NCI-H748 (cell line): ENCODE results near the gene BLVRB.
"Not testable (repeated sequence)": the region's sequence is repeated elsewhere in the genome, so short reads cannot be mapped to it uniquely, and the experiment has no call there.

Source experiments
- DNase-seq: peaks from one replicate; lab custom pipeline; 2025; ENCODE audit not compliant: unreplicated experiment; lab: John Stamatoyannopoulos, UW

BLVRB gene

DNA sequence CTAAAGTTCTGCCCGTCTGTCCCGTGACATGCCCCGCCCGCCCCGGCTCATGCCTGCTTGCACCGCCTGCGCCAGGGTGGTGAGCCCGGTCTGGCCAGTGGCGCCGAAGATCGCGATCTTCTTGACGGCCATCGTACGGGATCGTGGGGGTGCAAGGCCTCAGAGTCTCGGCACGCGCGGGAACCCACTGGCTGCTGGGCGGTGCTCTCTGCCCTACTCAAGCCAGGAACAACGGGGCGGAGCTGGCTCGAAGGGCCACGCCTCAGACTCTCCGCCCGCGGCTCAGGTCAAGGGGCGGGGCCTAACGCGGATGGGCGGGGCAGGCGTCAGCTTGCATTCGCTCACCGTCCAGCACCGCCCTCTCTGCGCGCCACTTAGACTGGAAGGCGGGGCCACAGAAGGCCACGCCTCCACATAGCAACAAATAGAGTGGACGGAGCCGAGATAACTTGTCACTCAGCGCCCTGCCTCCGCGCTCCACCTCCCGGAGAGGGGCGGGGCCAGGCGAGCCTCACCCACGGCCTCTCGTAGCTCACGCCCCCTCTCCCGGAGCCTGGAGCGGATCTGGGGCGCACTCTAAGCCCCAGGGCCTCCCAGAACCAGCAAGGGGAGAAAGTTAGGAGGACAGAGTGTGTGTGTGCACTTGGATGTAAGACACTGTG is at the start of gene BLVRB:
Gene BLVRB (minus strand): TSS at position 189 of the 662 bp plus-strand sequence. CDS start 57 bp downstream, at position 132.
- DNase-seq = peak; percentile 98

- DNase-seq = no peak
Observed at GRCh38 chr19:40513741-40514315, 48.3 kb upstream of the BLVRB start.

- DNase-seq = no peak
Observed at GRCh38 chr19:40513345-40513678, 47.8 kb upstream of the BLVRB start.

DNA sequence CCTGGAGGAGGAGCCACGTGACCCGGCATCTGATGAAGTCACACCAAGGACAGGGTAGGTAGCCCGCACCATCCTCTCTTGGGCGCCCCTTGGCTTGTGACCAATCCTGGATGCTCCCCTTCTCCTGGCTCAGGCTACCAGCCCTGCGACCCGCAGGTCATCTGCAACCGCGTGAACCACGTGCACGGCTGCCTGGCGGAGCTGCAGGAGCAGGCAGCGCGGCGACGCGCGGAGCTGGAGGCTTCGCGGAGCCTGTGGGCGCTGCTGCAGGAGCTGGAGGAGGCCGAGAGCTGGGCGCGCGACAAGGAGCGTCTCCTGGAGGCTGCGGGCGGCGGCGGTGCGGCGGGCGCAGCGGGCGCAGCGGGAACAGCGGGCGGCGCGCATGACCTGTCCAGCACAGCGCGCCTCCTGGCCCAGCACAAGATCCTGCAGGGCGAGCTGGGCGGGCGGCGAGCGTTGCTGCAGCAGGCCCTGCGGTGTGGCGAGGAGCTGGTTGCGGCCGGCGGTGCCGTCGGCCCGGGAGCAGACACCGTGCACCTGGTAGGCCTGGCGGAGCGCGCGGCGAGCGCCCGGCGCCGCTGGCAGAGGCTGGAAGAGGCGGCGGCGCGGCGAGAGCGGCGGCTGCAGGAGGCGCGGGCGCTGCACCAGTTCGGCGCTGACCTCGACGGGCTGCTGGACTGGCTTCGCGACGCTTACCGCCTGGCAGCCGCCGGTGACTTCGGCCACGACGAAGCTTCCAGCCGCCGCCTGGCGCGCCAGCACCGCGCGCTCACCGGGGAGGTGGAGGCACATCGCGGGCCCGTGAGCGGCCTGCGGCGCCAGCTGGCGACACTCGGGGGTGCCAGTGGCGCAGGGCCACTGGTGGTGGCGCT is 47.2 kb upstream of the BLVRB start:
- DNase-seq = no peak

DNA sequence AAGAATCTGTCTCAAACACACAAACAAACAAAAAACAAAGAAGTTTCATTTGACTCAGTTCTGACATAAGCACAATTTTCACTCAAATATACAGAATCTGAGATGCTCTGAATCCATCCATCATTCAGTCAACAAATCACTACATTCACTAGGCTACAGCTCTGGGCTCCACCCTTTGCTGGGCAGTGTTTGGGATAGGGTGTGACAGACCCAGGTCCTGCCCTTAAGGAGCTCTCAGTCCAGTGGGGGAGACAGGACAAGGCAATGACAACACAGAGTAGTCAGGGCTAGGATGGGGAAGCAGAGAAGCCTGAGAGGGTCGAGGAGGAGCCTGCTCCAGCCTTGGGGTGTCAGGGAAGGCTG is 46.5 kb upstream of the BLVRB start:
- no peak for DNase-seq

- no peak for DNase-seq
Observed at GRCh38 chr19:40511487-40511886, 45.9 kb upstream of the BLVRB start.

DNA sequence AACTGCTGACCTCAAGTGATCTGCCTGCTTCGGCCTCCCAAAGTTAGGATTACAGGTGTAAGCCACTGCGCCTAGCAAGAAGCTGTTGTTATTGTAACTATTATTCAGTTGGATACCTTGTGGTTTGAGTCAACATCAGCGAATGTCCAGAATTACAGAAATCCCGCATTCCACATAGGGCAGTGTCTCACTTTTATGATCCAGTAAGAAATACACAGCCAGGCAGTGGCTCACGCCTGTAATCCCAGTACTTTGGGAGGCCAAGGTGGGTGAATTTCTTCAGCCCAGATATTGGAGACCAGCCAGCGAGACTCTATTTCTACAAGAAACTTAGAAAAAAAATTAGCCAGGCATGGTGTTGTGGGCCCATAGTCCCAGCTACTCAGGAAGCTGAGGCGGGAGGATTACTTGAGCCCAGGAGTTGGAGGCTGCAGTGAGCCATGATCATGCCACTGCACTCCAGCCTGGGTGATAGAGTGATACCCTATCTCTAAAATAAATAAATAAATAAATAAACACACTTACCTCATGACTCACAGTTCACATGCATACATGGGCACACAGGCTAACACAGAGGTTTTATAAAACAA is 45.1 kb upstream of the BLVRB start:
- no peak for DNase-seq

DNA sequence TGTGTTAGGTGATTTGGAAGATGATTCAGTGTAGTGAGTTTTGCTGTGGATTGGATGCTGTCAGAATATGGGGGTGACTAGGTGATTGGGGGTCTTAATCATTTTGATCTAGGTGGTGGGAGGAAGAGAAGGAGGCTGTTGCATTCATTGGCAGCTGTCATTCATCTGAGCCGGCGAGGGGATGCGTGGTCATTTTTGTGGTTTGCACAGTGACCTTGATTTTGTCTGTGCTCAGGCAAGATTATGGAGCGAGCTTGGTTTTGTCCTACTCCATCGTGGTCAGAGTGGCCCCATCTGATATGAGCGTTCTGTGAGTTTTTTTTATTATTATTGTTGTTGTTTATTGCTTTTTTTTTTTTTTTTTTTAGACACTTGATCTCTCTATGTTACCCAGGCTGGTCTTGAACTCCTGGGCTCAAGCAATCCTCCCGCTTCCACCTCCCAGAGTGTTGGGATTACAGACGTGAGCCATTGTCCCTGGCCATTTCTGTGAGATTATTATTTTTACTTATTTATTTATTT is 43.3 kb upstream of the BLVRB start:
- no peak for DNase-seq

DNA sequence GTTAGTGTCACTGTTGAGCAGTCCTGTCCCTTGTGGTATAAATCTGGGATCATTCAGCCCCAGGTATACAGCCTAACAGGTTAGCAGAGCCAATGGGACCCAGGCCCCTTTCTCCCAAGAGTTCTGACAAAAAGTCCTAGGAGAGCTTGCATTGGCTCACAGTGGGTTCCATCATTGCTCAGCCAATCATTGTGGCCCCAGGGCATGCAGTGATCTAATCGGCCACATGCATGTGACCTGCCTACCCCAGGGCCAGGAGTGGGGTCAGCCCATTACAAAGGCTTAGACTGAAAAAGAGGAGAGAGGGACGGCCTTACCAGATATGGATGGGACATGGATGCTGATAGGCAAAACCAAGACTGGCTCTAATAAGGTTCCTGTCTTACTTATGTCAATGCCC is 42.3 kb upstream of the BLVRB start:
- no peak for DNase-seq

DNA sequence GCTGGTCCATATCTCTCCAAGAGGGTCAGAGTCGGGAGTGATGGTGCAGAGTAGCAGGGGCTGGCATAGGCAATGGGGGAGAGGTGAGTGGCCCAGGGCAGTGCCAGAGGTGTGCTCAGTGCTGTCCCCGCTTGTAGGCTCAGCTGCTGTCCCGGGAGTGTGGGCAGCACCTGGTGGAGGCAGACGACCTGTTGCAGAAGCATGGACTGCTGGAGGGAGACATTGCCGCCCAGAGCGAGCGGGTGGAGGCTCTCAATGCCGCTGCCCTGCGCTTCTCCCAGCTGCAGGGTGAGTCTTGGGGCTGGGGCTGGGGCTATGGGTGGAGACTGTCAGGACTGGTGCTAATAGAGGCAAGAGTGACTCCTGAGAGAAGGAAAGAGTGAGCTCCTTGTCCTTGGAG is 40.6 kb upstream of the BLVRB start:
- DNase-seq = no peak

DNA sequence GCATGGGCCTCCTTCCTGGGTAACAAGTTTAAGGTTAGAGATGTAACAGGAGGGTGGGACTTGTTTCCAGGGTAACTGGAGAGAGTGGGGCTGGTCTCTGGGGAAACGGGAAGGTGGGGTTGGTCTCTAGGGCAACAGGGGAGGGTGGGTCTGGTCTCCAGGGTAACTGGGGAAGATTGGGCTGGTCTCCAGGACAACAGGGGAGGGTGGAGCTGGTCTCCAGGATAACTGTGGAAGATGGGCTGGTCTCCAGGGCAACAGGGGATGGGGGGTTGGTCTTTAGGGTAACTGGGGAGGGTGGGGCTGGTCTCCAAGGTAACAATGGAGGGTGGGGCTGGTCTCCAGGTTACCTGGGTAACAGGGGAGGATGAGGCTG is 37.8 kb upstream of the BLVRB start:
- peak; percentile 99 for DNase-seq

DNA sequence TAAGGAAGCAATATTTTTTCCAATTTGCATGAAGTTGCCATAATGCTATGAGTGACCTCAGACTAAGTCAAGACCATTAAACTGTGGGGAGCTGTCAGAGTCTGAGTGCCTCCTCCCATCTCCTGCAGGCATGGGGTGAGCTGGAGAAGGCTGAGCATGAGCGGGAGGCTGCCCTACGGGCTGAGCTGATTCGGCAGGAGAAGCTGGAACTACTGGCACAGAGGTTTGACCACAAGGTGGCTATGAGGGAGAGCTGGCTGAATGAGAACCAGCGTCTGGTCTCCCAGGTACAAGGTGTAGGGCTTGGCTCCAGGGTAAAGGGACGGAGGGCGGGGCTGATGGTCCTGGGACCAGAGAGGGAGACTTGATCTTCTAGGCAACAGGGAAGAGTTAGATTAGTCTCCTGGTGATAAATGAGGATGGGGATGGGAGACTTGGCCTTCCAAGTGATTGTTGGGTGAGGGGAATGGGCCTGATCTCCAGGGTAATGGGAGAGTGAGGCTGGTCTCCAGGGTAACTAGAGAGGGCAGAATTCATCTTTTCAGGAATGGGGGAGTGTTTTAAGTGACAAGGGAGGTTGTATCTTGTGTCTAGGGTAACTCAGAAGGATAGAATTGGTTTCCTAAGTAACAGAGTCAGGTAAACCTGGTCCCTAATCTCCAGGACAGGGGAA is 37.2 kb upstream of the BLVRB start:
- no peak for DNase-seq

DNA sequence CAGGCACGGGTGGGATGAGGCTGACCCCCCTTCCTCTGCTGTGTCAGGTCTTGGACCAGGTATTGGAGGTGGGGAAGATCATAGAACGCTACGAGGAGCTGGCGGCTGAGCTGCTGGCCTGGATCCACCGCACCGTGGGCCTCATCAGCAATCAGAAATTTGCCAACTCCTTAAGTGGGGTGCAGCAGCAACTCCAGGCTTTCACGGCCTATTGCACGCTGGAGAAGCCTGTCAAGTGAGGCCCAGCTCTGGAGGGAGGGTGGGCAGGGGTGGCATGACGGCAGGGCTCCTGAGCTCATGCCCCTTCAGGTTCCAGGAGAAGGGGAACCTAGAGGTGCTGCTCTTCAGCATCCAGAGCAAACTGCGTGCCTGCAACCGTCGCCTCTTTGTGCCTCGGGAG is 36.5 kb upstream of the BLVRB start:
- no peak for DNase-seq

DNA sequence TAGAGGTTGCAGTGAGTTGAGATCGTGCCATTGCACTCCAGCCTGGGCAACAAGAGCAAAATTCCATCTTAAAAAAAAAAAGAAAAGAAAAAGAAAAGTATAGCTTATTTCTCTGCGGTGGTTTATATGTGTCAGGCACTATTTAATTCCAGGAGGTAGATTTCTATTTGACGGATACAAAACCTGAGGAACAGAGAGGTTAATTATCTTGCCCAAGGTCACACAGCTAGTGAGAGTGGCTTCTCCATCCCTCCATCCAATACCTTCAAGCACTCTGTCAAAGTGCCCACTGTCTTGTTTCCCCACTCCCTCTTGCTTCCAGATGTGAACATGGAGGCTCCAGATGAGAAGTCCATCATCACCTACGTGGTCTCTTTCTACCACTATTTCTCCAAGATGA is 36.1 kb upstream of the BLVRB start:
- no peak for DNase-seq

GRCh38 chr19:40500678-40501530 is 35.4 kb upstream of the BLVRB start:
- DNase-seq = not testable (repeated sequence)

DNA sequence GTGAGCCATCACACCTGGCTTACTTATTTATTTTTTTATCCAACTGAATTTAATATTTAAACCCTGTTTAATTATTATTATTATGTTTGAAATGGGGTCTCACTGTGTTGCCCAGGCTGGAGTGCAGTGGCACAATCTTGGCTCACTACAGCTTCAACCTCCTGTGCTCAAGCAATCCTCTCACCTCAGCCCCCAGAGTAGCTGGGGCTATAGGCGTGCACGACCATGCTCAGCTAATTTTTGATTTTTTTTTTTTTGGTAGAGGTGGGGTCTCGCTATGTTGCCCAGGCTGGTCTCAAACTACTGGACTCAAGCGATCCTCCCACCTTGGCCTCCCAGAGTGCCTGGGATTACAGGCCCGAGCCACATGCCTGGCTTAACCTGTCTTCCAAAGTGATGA is 33.8 kb upstream of the BLVRB start:
- DNase-seq = no peak

DNA sequence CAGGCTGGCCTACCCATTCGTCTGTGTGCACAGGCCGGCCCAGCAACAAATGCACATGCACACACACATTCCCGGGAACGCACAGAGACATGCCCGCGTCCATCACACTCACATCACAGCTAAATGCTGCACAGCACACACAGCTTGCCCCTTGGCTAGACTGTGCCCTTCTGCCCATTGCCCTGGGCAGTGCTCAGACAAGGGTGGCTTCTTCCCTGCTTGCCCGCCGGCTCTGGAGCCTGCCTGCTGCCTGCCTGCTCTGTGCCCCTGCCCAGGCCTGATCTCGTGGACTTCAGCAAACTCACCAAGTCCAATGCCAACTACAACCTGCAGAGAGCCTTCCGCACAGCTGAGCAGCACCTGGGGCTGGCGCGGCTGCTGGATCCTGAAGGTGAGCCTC is 31.7 kb upstream of the BLVRB start:
- no peak for DNase-seq

DNA sequence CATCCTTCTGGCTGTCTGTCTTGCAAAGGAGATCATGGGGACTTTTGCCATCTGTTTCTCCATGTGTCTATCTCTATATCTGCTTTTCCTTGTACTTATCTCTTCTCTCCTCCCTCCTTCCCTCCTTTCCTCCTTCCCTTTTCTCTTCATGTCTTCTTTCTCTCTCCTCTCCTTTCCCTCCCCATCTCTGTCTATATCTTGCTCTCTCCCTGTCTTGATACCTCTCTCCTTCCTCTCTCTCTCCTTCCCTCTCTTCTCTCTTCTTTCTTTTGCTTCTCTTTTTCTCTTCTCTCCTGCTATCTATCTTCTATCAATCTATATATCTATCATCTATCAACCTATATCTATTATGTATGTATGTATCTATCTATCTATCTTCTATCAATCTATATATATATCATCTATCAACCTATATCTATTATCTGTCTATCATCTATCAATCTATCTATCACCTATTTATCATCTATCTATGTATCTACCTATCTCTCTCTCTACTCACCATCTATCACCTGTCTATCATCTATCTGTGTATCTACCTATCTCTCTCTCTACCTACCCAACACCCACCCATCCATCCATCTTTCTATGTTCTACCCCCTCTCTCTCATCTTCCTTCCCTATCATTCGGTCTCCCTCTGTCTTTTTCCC is 28.8 kb upstream of the BLVRB start:
- no peak for DNase-seq

GRCh38 chr19:40493778-40494177 is 28.2 kb upstream of the BLVRB start:
- DNase-seq = no peak

GRCh38 chr19:40492274-40492673 is 26.7 kb upstream of the BLVRB start:
- DNase-seq = no peak
